AG10803 (cell line): ENCODE results near the gene MRGPRG.

ENCODE experiments used
- DNase-seq: peaks from one replicate; pipeline ENCODE4 v3.0.0; 2010; ENCODE audit warnings: low read depth
- H3K4me3 ChIP-seq: 2 replicates; pipeline ENCODE4 v1.5.1; 2011; ENCODE audit warnings: mild to moderate bottlenecking, low read length, control low read depth
- TF ChIP-seq, protein P1 (sequence below): conservative IDR thresholded peaks from 2 replicates; pipeline ENCODE4 v1.5.1; 2011; ENCODE audit warnings: mild to moderate bottlenecking, low read length, control low read depth, inconsistent platforms

MRGPRG gene

DNA sequence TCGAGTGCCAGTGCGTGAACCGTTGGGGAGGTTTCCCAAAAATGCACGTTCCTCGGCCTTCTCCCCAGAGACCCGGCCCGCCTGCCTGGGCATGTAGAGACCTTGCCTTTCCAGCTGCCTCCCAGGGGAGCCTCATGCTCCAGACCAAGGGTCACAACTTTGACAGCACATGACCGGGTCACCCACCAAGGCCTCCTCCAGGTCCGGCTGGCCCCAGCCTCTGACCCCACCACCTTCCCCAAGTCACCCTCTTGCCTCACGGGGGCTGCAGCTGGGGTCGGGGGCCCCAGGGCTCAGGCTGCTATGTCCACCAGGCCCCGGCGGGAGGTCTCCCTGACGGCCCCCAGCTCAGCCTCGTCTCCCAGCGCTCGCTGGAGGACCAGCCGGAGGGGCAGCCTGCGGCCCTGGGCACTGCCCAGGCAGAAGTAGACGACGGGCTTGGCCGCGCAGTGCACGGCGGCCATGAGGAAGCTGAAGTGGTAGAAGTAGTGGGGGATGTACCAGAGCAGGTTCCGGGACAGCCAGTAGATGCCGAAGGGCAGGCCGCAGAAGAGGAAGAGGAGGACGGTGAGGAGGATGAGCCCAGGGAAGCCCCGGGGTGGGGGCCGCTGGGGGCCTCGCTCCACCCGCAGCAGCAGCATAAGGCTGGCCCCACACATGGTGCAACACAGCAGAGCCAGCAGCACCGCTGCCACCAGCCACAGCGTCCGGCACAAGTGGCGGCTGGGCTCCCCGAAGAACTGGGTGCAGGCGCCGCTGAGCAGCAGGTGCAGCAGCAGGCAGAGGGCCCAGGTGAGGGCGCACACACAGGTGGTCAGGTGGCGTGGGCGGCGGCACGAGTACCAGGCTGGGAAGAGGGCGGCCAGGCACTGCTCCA lies 9.2 kb upstream of the MRGPRG start:
- TF ChIP-seq, protein P1, sequence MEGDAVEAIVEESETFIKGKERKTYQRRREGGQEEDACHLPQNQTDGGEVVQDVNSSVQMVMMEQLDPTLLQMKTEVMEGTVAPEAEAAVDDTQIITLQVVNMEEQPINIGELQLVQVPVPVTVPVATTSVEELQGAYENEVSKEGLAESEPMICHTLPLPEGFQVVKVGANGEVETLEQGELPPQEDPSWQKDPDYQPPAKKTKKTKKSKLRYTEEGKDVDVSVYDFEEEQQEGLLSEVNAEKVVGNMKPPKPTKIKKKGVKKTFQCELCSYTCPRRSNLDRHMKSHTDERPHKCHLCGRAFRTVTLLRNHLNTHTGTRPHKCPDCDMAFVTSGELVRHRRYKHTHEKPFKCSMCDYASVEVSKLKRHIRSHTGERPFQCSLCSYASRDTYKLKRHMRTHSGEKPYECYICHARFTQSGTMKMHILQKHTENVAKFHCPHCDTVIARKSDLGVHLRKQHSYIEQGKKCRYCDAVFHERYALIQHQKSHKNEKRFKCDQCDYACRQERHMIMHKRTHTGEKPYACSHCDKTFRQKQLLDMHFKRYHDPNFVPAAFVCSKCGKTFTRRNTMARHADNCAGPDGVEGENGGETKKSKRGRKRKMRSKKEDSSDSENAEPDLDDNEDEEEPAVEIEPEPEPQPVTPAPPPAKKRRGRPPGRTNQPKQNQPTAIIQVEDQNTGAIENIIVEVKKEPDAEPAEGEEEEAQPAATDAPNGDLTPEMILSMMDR, result no peak
- DNase-seq, result no peak
- H3K4me3 ChIP-seq, result no peak overlapping the region

- DNase-seq, result no peak
- no peak overlapping the region for H3K4me3 ChIP-seq
- TF ChIP-seq, protein P1, result no peak
Measured at GRCh38 chr11:3226846-3227567, 8.4 kb upstream of the MRGPRG start.

DNA sequence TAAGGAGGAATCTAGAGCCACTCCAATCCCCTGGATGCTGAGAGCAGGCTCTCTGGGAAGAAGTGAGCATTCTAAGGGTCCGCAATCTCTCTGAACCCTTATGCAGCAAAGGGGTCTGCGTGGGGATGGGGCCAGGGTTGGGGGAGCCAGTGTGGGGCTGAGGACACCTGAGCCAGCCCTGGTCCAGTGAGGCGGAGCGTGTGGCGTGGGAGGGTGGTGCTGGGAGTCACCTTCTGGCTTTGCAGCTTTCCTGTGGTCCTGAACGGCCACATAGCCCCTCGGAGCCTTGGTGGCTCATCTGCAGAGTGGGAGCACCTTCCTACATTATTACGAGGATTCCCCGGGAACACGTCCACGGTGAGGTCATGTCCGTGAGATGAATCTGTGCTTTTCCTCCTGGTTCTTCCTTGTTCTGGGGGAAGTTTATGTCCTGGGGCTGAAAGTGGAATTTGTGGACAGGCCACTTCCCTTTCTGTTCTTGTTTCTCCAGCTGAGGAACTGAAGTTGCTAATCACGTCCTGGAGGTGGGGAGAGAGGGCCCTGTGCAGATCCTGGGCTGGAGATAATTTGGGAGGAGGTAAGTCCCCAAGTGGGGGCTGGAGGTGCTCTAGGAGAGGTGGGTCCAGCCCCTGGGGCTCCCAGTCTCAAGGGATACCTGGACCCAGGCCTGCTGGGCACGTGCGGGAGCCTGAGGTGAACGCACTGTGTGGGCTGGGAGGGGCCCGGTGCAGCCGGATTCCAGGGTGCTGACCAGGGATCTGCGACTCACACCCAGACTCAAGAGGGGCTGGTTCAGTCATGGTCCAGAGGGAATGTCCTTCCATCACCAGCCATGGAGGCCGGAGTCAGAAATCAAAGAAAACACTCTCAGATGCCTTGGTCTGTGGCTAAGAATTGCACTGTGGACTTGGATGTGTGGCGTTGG lies 7.5 kb upstream of the MRGPRG start:
- DNase-seq, result no peak
- TF ChIP-seq, protein P1, result no peak

DNA sequence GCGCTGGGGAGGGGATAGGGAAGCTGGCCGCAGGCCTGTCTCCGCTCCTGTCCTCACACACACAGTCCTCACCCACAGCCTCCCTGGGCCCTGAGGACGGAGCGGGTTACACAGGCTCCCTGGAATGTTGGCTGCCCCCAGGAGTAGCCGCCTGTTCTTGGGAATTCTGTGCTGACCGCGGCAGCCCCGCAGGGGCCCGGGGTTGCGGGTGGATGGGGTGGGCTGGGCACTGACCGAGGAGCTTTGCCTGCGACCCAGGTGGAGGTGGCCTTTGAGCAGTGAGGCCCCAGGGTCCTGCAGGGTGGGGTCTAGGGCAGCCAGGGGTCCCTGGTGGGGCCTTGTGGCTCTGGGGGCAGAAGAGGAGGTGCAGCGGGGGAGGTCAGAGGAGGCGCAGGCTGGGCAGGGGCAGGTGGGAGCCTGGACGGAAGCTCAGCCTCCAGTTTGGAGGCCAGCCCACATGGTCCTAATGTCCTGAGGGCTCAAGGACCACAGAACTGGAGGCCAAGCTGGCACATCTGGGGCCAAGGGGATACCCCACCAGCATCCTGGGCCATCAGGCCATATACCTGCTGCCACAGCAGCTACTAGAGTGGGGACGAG lies 6.6 kb upstream of the MRGPRG start:
- DNase-seq, result no peak
- no peak overlapping the region for H3K4me3 ChIP-seq
- TF ChIP-seq, protein P1, result no peak

More for the DNA sequence above, 7.5 kb upstream of the MRGPRG start:
- H3K4me3 ChIP-seq, result no peak overlapping the region

GRCh38 chr11:3224401-3225057 lies 5.9 kb upstream of the MRGPRG start:
- TF ChIP-seq, protein P1, result no peak
- H3K4me3 ChIP-seq, result no peak overlapping the region
- no peak for DNase-seq

DNA sequence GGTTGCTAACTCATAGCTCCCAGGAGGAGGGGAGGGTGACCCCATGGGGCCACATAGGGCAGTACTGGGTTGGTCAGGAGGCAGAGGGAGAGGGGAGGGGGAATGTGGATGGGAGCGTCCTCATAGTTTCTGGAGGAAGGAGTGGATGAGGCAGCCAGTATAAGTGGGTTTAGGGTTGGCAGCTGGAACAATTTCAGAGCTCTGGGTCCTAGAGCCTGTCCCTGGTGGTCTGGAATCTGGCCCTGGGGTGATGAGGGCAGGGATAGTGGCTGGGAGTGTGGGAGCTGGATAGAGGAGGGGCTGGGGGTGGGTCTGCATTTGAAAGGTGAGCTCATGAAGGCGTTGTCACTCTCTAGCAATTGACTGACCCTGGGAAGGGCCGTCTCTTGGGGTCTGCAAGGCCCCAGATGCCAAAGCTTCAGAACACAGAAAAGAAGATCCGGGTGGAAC lies 5.3 kb upstream of the MRGPRG start:
- no peak overlapping the region for H3K4me3 ChIP-seq
- TF ChIP-seq, protein P1, result no peak
- no peak for DNase-seq
